ENCODE data around the gene KLK6. TPM values are rescaled to one million over a fixed set of nuclear protein-coding genes. Genes with fewer than 3 reads are reported as not detected.

KLK6 gene
- total RNA-seq, 1 experiment from 2014 or later = 1.5 TPM

- H3K4me3 Mint-ChIP-seq (ENCODE audit: unreplicated experiment) = no peak overlapping the region
- no peak overlapping the region for H3K27ac Mint-ChIP-seq (ENCODE audit: unreplicated experiment)
- Histone ChIP-seq H3K4me1 (no peaks in the 10 kb centered on the region), H3K9me3 (no peaks in the 10 kb centered on the region), H3K36me3 (ENCODE audit: control insufficient read depth, insufficient read depth, low read length) (no peaks in the 10 kb centered on the region), H3K27me3 (replicated peaks; ENCODE audit: control insufficient read depth, insufficient read depth, low read length) (no peaks in the 10 kb centered on the region; the same call in 1 of the 2 replicates), H3K4me3 (ENCODE audit: low read depth, low read length) (no peak overlapping the region)
- no peak for DNase-seq
- TF ChIP-seq CTCF (IDR thresholded peaks at IDR 0.05; ENCODE audit: insufficient read depth in 1 of 2, low read depth in 1 of 2, low read length in 1 of 2, severe bottlenecking in 1 of 2, unreplicated experiment in 1 of 2) = no peak
- CTCF ChIA-PET = interaction anchor here (0.5 to 1.3 kb wide), 14 partner anchors 16 to 385 kb away, joined by 3 to 21 read pairs (median 5); no protein-coding TSS in a partner anchor
- H3K9me3 Mint-ChIP-seq (ENCODE audit: unreplicated experiment) = no peaks in the 10 kb centered on the region
- peaks cover 6% of the 10 kb centered on the region for H3K36me3 Mint-ChIP-seq (ENCODE audit: insufficient read depth, unreplicated experiment)
- POLR2A ChIA-PET = no interaction called here
- intact Hi-C loops (cut with micrococcal nuclease; ENCODE audit: unreplicated experiment) = loop anchor here (1.0 to 10.0 kb wide), 5 partner anchors 127 to 557 kb away; partner anchors contain the start of gene NAPSA
- peaks cover 19% of the 10 kb centered on the region for H3K27me3 Mint-ChIP-seq (ENCODE audit: insufficient read depth, unreplicated experiment)
- BruUV-seq (replicated peaks) = no TSS peak
- no peaks in the 10 kb centered on the region for H3K4me1 Mint-ChIP-seq (ENCODE audit: low read depth, unreplicated experiment)
Observed at GRCh38 chr19:50921426-50922316, 47.7 kb downstream of the KLK6 start.

GRCh38 chr19:50916069-50916468, 53.3 kb downstream of the KLK6 start:
- TF ChIP-seq CTCF (IDR thresholded peaks at IDR 0.05; ENCODE audit: insufficient read depth in 1 of 2, low read depth in 1 of 2, low read length in 1 of 2, severe bottlenecking in 1 of 2, unreplicated experiment in 1 of 2) = no peak
- Histone ChIP-seq H3K36me3 (ENCODE audit: control insufficient read depth, insufficient read depth, low read length) (no peaks in the 10 kb centered on the region), H3K4me3 (ENCODE audit: low read depth, low read length) (no peak overlapping the region), H3K27me3 (replicated peaks; ENCODE audit: control insufficient read depth, insufficient read depth, low read length) (no peaks in the 10 kb centered on the region; the same call in 1 of the 2 replicates), H3K9me3 (no peaks in the 10 kb centered on the region), H3K4me1 (no peaks in the 10 kb centered on the region)
- H3K36me3 Mint-ChIP-seq (ENCODE audit: insufficient read depth, unreplicated experiment) = peaks cover 6% of the 10 kb centered on the region
- CTCF ChIA-PET = interaction anchor here (0.6 kb wide), 1 partner anchor 104 kb away, joined by 5 read pairs; no protein-coding TSS in a partner anchor
- BruUV-seq (replicated peaks) = no TSS peak
- intact Hi-C loops (cut with micrococcal nuclease; ENCODE audit: unreplicated experiment) = no loop called here
- H3K27me3 Mint-ChIP-seq (ENCODE audit: insufficient read depth, unreplicated experiment) = peaks cover 20% of the 10 kb centered on the region
- POLR2A ChIA-PET = no interaction called here
- H3K4me1 Mint-ChIP-seq (ENCODE audit: low read depth, unreplicated experiment) = no peaks in the 10 kb centered on the region
- DNase-seq = no peak
- H3K4me3 Mint-ChIP-seq (ENCODE audit: unreplicated experiment) = no peak overlapping the region
- no peak overlapping the region for H3K27ac Mint-ChIP-seq (ENCODE audit: unreplicated experiment)
- H3K9me3 Mint-ChIP-seq (ENCODE audit: unreplicated experiment) = no peaks in the 10 kb centered on the region

- no peak for TF ChIP-seq CTCF (IDR thresholded peaks at IDR 0.05; ENCODE audit: insufficient read depth in 1 of 2, low read depth in 1 of 2, low read length in 1 of 2, severe bottlenecking in 1 of 2, unreplicated experiment in 1 of 2)
- H3K9me3 ChIP-seq = no peaks in the 10 kb centered on the region
- H3K27me3 Mint-ChIP-seq (ENCODE audit: insufficient read depth, unreplicated experiment) = peaks cover 13% of the 10 kb centered on the region
- ChIA-PET CTCF (no interaction called here), POLR2A (no interaction called here)
- no peaks in the 10 kb centered on the region for H3K36me3 Mint-ChIP-seq (ENCODE audit: insufficient read depth, unreplicated experiment)
- H3K27me3 ChIP-seq (replicated peaks; ENCODE audit: control insufficient read depth, insufficient read depth, low read length) = no peaks in the 10 kb centered on the region
- H3K9me3 Mint-ChIP-seq (ENCODE audit: unreplicated experiment) = no peaks in the 10 kb centered on the region
- intact Hi-C loops (cut with micrococcal nuclease; ENCODE audit: unreplicated experiment) = no loop called here
- no peak overlapping the region for H3K4me3 ChIP-seq (ENCODE audit: low read depth, low read length)
- H3K27ac Mint-ChIP-seq (ENCODE audit: unreplicated experiment) = no peak overlapping the region
- no peaks in the 10 kb centered on the region for H3K36me3 ChIP-seq (ENCODE audit: control insufficient read depth, insufficient read depth, low read length)
- BruUV-seq (replicated peaks) = no TSS peak
- DNase-seq = no peak
- no peaks in the 10 kb centered on the region for H3K4me1 Mint-ChIP-seq (ENCODE audit: low read depth, unreplicated experiment)
- no peak overlapping the region for H3K4me3 Mint-ChIP-seq (ENCODE audit: unreplicated experiment)
- no peaks in the 10 kb centered on the region for H3K4me1 ChIP-seq
Observed at GRCh38 chr19:50912727-50913716, 56.4 kb downstream of the KLK6 start.

Data from Caco-2 (cell line).